Endothelial cell of umbilical vein (primary cell): ENCODE data around the gene VPS35L. TPM values are rescaled to one million over a fixed set of nuclear protein-coding genes. Genes with fewer than 3 reads are reported as not detected.
"Not testable (repeated sequence)": the region's sequence is repeated elsewhere in the genome, so short reads cannot be mapped to it uniquely, and the experiment has no call there.

Experiments
- BruUV-seq: library from RNA; stranded (reverse); fragments of 400-500 nt; replicated peaks from 2 replicates; lab custom pipeline; 2021; lab: Mats Ljungman, UMichigan
- CTCF ChIA-PET: fragments of 300-600, 350-600 bp; sonication (Branson Sonifier 250); formaldehyde crosslinking; loops from one replicate; lab custom pipeline; 2021; ENCODE audit warnings: antibody characterized with exemption, inconsistent platforms; lab: Charles Lee
- POLR2A ChIA-PET: fragments of 300-600, 350-600 bp; sonication (Branson Sonifier 250); formaldehyde crosslinking; loops from one replicate; lab custom pipeline; 2021; ENCODE audit warnings: antibody characterized with exemption, inconsistent platforms; lab: Charles Lee
- DNase-seq: peaks from one replicate; pipeline ENCODE4 v3.0.0-alpha.2; 2011; ENCODE audit warnings: low read depth, low spot score
- FAIRE-seq: peaks from 2 replicates; lab custom pipeline; 2011; peaks lifted over from hg19 to GRCh38; lab: Jason Lieb, UNC
- H2AFZ ChIP-seq: 2 replicates; pipeline ENCODE4 v1.6.0; 2012; ENCODE audit warnings: low read depth, low read length, control low read depth, inconsistent platforms
- H3K27ac ChIP-seq: 2 replicates; pipeline ENCODE4 v1.5.1; 2011; ENCODE audit warnings: low read depth, mild to moderate bottlenecking, control low read depth, low read length, moderate library complexity; ENCODE audit not compliant: insufficient read depth
- H3K27me3 ChIP-seq, 2 experiments: 2 replicates each; pipeline versions ENCODE4 v1.6.0 to v1.6.1; 2011; ENCODE audit warnings: low read length in 2 of 2, mixed read lengths in 1 of 2; ENCODE audit not compliant: control insufficient read depth in 2 of 2, insufficient read depth in 2 of 2
- H3K36me3 ChIP-seq, 2 experiments: 2 replicates in 1 of 2; 3 replicates in 1 of 2; pipeline ENCODE4 v1.5.1; 2011; ENCODE audit warnings: low read length in 2 of 2, mild to moderate bottlenecking in 1 of 2, moderate library complexity in 1 of 2; ENCODE audit not compliant: control insufficient read depth in 2 of 2, insufficient read depth in 2 of 2; ENCODE audit errors: extremely low read depth in 1 of 2
- H3K4me1 ChIP-seq: 3 replicates; pipeline ENCODE4 v1.5.1; 2011; ENCODE audit warnings: mild to moderate bottlenecking, low read length; ENCODE audit not compliant: control insufficient read depth, insufficient read depth; ENCODE audit errors: extremely low read depth
- H3K4me2 ChIP-seq: 2 replicates; pipeline ENCODE4 v1.6.1; 2011; ENCODE audit warnings: low read length, control low read depth, mixed read lengths; ENCODE audit not compliant: insufficient read depth
- H3K4me3 ChIP-seq, 3 experiments: fragments of 200-600 bp in 1 of 3; sonication (generic), shearing (Covaris generic) in 1 of 3; replicated peaks in 1 of 3; 2 replicates each; pipeline ENCODE4 v1.5.1; 2011 to 2016; ENCODE audit warnings: control low read depth in 3 of 3, low read length in 3 of 3, mild to moderate bottlenecking in 2 of 3, inconsistent platforms in 1 of 3, low read depth in 1 of 3, moderate library complexity in 1 of 3; ENCODE audit not compliant: insufficient read depth in 1 of 3
- H3K79me2 ChIP-seq: 2 replicates; pipeline ENCODE4 v1.6.0; 2012; ENCODE audit warnings: low read length, inconsistent platforms; ENCODE audit not compliant: control insufficient read depth, insufficient read depth
- H3K9ac ChIP-seq: replicated peaks from 2 replicates; pipeline ENCODE3; 2011; ENCODE audit warnings: low read length, control low read depth; ENCODE audit not compliant: insufficient read depth; ENCODE audit errors: extremely low read depth
- H3K9me1 ChIP-seq: replicated peaks from 3 replicates; pipeline ENCODE4 v1.6.0; 2011; ENCODE audit warnings: mild to moderate bottlenecking, low read length; ENCODE audit not compliant: control insufficient read depth, insufficient read depth; ENCODE audit errors: extremely low read depth
- H3K9me3 ChIP-seq: replicated peaks from 2 replicates; pipeline ENCODE4 v1.5.1; 2012; ENCODE audit warnings: low read length, inconsistent platforms; ENCODE audit not compliant: control insufficient read depth, insufficient read depth
- H4K20me1 ChIP-seq: replicated peaks from 2 replicates; pipeline ENCODE3; 2011; ENCODE audit warnings: mild to moderate bottlenecking, low read length; ENCODE audit not compliant: control insufficient read depth, insufficient read depth; ENCODE audit errors: extremely low read depth
- EZH2 ChIP-seq: IDR thresholded peaks from 2 replicates; pipeline ENCODE4 v1.6.1; 2012; ENCODE audit warnings: borderline replicate concordance, low read depth, mild to moderate bottlenecking, moderate library complexity, low read length, inconsistent platforms; ENCODE audit not compliant: severe bottlenecking
- FOS ChIP-seq: IDR thresholded peaks from 2 replicates; pipeline ENCODE4 v1.6.1; 2011; ENCODE audit warnings: mild to moderate bottlenecking, low read length, moderate library complexity, borderline replicate concordance; ENCODE audit not compliant: insufficient read depth
- GATA2 ChIP-seq: IDR thresholded peaks from 2 replicates; pipeline ENCODE4 v1.7.0; 2011; ENCODE audit warnings: low read depth, mild to moderate bottlenecking, moderate library complexity, mixed read lengths, low read length; ENCODE audit not compliant: insufficient read length, insufficient read depth
- JUN ChIP-seq: IDR thresholded peaks from 2 replicates; pipeline ENCODE4 v1.6.1; 2011; ENCODE audit warnings: borderline replicate concordance, low read depth; ENCODE audit not compliant: insufficient read length, insufficient read depth
- MYC ChIP-seq: IDR thresholded peaks from one replicate; pipeline ENCODE4 v1.6.1; 2011; ENCODE audit warnings: mild to moderate bottlenecking, low read depth, low read length
- POLR2A ChIP-seq: IDR thresholded peaks from 2 replicates; pipeline ENCODE4 v1.6.1; 2012; ENCODE audit warnings: low read depth, mild to moderate bottlenecking, control low read depth, low read length
- POLR2AphosphoS5 ChIP-seq: IDR thresholded peaks from 2 replicates; pipeline ENCODE4 v1.6.1; 2012; ENCODE audit warnings: low read depth, mild to moderate bottlenecking, control low read depth, low read length, moderate library complexity; ENCODE audit not compliant: insufficient read depth
- dilution Hi-C: fragments of 300-500 bp; cut with MboI; formaldehyde crosslinking; loops from one replicate; pipeline ENCODE4 v1.15.0; 2019; ENCODE audit warnings: low sequenced_read_pairs; ENCODE audit not compliant: extremely low pct_ligation_motif_present
- intact Hi-C: fragments of 100-400 bp; cut with micrococcal nuclease; formaldehyde crosslinking; loops from one replicate; pipeline ENCODE4 v1.10.0; 2022
- polyA plus RNA-seq, 4 experiments: library from polyadenylated mRNA; depleted of rRNA in 3 of 4; stranded (reverse) in 3 of 4; unstranded in 1 of 4; fragments of >200 nt; gene quantifications; 2 replicates each; pipeline versions ENCODE4 v1.2.1 to v1.2.3, GENCODE V29; 2011 to 2012; ENCODE audit warnings: missing spikeins in 1 of 4
- total RNA-seq: library from RNA; stranded (reverse); gene quantifications from 2 replicates; pipeline ENCODE4 v1.2.3, GENCODE V29; 2021
- TF ChIP-seq, protein P1 (sequence below): IDR thresholded peaks from 2 replicates; pipeline ENCODE4 v1.6.1; 2011; ENCODE audit not compliant: insufficient read depth, insufficient read length
- TF ChIP-seq, protein P2 (sequence below), 2 donors: IDR thresholded peaks; 1 replicate in 1 of 2; 2 replicates in 1 of 2; pipeline ENCODE4 v1.5.1; 2011; ENCODE audit warnings: low read length in 2 of 2, mild to moderate bottlenecking in 2 of 2, moderate library complexity in 2 of 2, control low read depth in 1 of 2, inconsistent platforms in 1 of 2, low read depth in 1 of 2; ENCODE audit not compliant: insufficient read depth in 1 of 2; ENCODE audit errors: extremely low read depth in 1 of 2

Gene VPS35L
- total and polyA plus RNA-seq, 2 donors (not counting 3 experiments of a cell fraction or from before 2014, with no cell fraction given): 49.1 to 91.1 TPM

GRCh38 chr16:19716183-19716582 lies 160.7 kb downstream of the VPS35L start:
- Histone ChIP-seq H3K9me1 (no peaks in the 10 kb centered on the region), H3K4me3 (no peak overlapping the region), H2AFZ (no peak overlapping the region), H3K27me3 (no peaks in the 10 kb centered on the region), H3K36me3 (peaks cover 0 to 9% of the 10 kb centered on the region in 2 experiments), H3K9me3 (no peaks in the 10 kb centered on the region), H3K27ac (no peak overlapping the region), H3K4me1 (peaks cover 13% of the 10 kb centered on the region), H3K9ac (no peak overlapping the region), H3K4me2 (peak overlapping the region; percentile 96), H4K20me1 (no peaks in the 10 kb centered on the region), H3K79me2 (peaks cover 39% of the 10 kb centered on the region)
- intact Hi-C loops (loop anchor here (1.0 to 5.0 kb wide), 3 partner anchors 16 to 159 kb away; partner anchors contain the start of gene VPS35L), dilution Hi-C loops (no loop called here)
- CTCF ChIA-PET: interaction anchor here (1.2 kb wide), 1 partner anchor 115 kb away, joined by 3 read pairs; no protein-coding TSS in a partner anchor
- FAIRE-seq (no peak), DNase-seq (no peak)
- BruUV-seq: no TSS peak
- TF ChIP-seq GATA2: no peak
- TF ChIP-seq, protein P1, sequence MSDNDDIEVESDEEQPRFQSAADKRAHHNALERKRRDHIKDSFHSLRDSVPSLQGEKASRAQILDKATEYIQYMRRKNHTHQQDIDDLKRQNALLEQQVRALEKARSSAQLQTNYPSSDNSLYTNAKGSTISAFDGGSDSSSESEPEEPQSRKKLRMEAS: no peak
- no peak for TF ChIP-seq MYC
- no peak for TF ChIP-seq FOS
- TF ChIP-seq EZH2: no peak
- TF ChIP-seq POLR2A: no peak
- no peak for TF ChIP-seq POLR2AphosphoS5
- TF ChIP-seq JUN: no peak
- TF ChIP-seq, protein P2, sequence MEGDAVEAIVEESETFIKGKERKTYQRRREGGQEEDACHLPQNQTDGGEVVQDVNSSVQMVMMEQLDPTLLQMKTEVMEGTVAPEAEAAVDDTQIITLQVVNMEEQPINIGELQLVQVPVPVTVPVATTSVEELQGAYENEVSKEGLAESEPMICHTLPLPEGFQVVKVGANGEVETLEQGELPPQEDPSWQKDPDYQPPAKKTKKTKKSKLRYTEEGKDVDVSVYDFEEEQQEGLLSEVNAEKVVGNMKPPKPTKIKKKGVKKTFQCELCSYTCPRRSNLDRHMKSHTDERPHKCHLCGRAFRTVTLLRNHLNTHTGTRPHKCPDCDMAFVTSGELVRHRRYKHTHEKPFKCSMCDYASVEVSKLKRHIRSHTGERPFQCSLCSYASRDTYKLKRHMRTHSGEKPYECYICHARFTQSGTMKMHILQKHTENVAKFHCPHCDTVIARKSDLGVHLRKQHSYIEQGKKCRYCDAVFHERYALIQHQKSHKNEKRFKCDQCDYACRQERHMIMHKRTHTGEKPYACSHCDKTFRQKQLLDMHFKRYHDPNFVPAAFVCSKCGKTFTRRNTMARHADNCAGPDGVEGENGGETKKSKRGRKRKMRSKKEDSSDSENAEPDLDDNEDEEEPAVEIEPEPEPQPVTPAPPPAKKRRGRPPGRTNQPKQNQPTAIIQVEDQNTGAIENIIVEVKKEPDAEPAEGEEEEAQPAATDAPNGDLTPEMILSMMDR (IDR thresholded peaks at IDR 0.05; ENCODE audit: extremely low read depth in 1 of 2, insufficient read depth in 1 of 2, low read depth in 1 of 2, low read length in 2 of 2): no peak
- POLR2A ChIA-PET: no interaction called here

GRCh38 chr16:19716728-19717127 lies 161.2 kb downstream of the VPS35L start:
- H3K9me3 ChIP-seq, H3K27me3 ChIP-seq, H3K9me1 ChIP-seq, H3K36me3 ChIP-seq, FAIRE-seq, H4K20me1 ChIP-seq, BruUV-seq, POLR2A ChIA-PET, dilution Hi-C loops, DNase-seq, H3K27ac ChIP-seq, CTCF ChIA-PET, H2AFZ ChIP-seq: not testable (repeated sequence)
- intact Hi-C loops: loop anchor here (1.0 to 5.0 kb wide), 3 partner anchors 16 to 159 kb away; partner anchors contain the start of gene VPS35L
- Histone ChIP-seq H3K79me2 (peaks cover 39% of the 10 kb centered on the region), H3K4me2 (peak overlapping the region; percentile 96), H3K9ac (peak overlapping the region; percentile 96), H3K4me3 (peak overlapping the region; percentile 68 to 100 (median 99)), H3K4me1 (peaks cover 13% of the 10 kb centered on the region)
